K562 (cell line): ENCODE data around the gene NAPA.

Experiments used
- BCL6 ChIP-seq: fragments of 250-450 bp; sonication (Bioruptor Pico); IDR thresholded peaks from 2 replicates; pipeline ENCODE4 v1.4.0; 2020
- CBFB ChIP-seq: sonication (generic); formaldehyde crosslinking; IDR thresholded peaks from 2 replicates; pipeline ENCODE4 v1.4.0; 2020; ENCODE audit warnings: mild to moderate bottlenecking, missing genetic modification reagents
- CHD1 ChIP-seq: fragments of 200-600 bp; sonication (generic); IDR thresholded peaks from one replicate; pipeline ENCODE4 v1.6.1; 2012; ENCODE audit warnings: mild to moderate bottlenecking, moderate library complexity, low read length, inconsistent platforms
- DNMT1 ChIP-seq: fragments of 450-650 bp; IDR thresholded peaks from 2 replicates; pipeline ENCODE4 v1.6.1; 2016; ENCODE audit warnings: antibody characterized with exemption, mild to moderate bottlenecking
- EGR1 ChIP-seq: fragments of 450-650 bp; conservative IDR thresholded peaks from 2 replicates; pipeline ENCODE4 v1.6.1; 2017; ENCODE audit warnings: mild to moderate bottlenecking
- HNRNPK ChIP-seq: fragments of 200-400 bp; formaldehyde crosslinking; IDR thresholded peaks from one replicate; pipeline ENCODE4 v1.6.1; 2018; ENCODE audit warnings: mild to moderate bottlenecking, low read depth, low read length; ENCODE audit not compliant: poor library complexity, severe bottlenecking
- POLR2A ChIP-seq: fragments of 450-650 bp; conservative IDR thresholded peaks from 2 replicates; pipeline ENCODE4 v1.6.1; 2016
- SMARCE1 ChIP-seq: fragments of 450-650 bp; IDR thresholded peaks from 2 replicates; pipeline ENCODE4 v1.7.1; 2016; ENCODE audit warnings: mild to moderate bottlenecking
- ZBTB49 ChIP-seq: sonication (generic); formaldehyde crosslinking; IDR thresholded peaks from 2 replicates; pipeline ENCODE4 v1.8.0; 2022; ENCODE audit warnings: missing genetic modification reagents, mild to moderate bottlenecking, borderline replicate concordance
- ZBTB5 ChIP-seq: fragments of 450-650 bp; IDR thresholded peaks from 2 replicates; pipeline ENCODE4 v1.6.1; 2017; ENCODE audit warnings: antibody characterized with exemption
- ZKSCAN1 ChIP-seq: fragments of 150-350 bp; IDR thresholded peaks from 2 replicates; pipeline ENCODE4 v1.6.1; 2016; ENCODE audit warnings: low read depth, low read length
- ZNF282 ChIP-seq: sonication (generic); formaldehyde crosslinking; IDR thresholded peaks from 2 replicates; pipeline ENCODE4 v1.8.1; 2023; ENCODE audit warnings: missing genetic modification reagents
- TF ChIP-seq, protein P1 (sequence below), 2 experiments: fragments of 450-650 bp; formaldehyde crosslinking in 1 of 2; IDR thresholded peaks; 2 replicates each; pipeline versions ENCODE4 v1.4.0 to v1.6.1; 2014 to 2020; ENCODE audit warnings: mild to moderate bottlenecking in 2 of 2, borderline replicate concordance in 1 of 2, low read depth in 1 of 2
- TF ChIP-seq, protein P2 (sequence below), 3 experiments: IDR thresholded peaks in 2 of 3; conservative IDR thresholded peaks in 1 of 3; 2 replicates each; pipeline ENCODE4 v1.5.1; 2011 to 2012; ENCODE audit warnings: low read length in 3 of 3, mild to moderate bottlenecking in 3 of 3, control low read depth in 2 of 3, improper control_type of control experiment in 1 of 3, inconsistent platforms in 1 of 3, low read depth in 1 of 3, mixed read lengths in 1 of 3, moderate library complexity in 1 of 3; ENCODE audit not compliant: insufficient read depth in 2 of 3

GRCh38 chr19:47514151-47514868, 553 bp downstream of the NAPA start:
- TF ChIP-seq, protein P1, sequence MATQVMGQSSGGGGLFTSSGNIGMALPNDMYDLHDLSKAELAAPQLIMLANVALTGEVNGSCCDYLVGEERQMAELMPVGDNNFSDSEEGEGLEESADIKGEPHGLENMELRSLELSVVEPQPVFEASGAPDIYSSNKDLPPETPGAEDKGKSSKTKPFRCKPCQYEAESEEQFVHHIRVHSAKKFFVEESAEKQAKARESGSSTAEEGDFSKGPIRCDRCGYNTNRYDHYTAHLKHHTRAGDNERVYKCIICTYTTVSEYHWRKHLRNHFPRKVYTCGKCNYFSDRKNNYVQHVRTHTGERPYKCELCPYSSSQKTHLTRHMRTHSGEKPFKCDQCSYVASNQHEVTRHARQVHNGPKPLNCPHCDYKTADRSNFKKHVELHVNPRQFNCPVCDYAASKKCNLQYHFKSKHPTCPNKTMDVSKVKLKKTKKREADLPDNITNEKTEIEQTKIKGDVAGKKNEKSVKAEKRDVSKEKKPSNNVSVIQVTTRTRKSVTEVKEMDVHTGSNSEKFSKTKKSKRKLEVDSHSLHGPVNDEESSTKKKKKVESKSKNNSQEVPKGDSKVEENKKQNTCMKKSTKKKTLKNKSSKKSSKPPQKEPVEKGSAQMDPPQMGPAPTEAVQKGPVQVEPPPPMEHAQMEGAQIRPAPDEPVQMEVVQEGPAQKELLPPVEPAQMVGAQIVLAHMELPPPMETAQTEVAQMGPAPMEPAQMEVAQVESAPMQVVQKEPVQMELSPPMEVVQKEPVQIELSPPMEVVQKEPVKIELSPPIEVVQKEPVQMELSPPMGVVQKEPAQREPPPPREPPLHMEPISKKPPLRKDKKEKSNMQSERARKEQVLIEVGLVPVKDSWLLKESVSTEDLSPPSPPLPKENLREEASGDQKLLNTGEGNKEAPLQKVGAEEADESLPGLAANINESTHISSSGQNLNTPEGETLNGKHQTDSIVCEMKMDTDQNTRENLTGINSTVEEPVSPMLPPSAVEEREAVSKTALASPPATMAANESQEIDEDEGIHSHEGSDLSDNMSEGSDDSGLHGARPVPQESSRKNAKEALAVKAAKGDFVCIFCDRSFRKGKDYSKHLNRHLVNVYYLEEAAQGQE (IDR thresholded peaks at IDR 0.05; ENCODE audit: borderline replicate concordance): no peak
- TF ChIP-seq, protein P1 (CRISPR knock-in tag; IDR thresholded peaks at IDR 0.05; ENCODE audit: low read depth): no peak
- no peak for TF ChIP-seq ZBTB5
- no peak; the same call in 1 of the 2 replicates for TF ChIP-seq EGR1
- TF ChIP-seq, protein P2, sequence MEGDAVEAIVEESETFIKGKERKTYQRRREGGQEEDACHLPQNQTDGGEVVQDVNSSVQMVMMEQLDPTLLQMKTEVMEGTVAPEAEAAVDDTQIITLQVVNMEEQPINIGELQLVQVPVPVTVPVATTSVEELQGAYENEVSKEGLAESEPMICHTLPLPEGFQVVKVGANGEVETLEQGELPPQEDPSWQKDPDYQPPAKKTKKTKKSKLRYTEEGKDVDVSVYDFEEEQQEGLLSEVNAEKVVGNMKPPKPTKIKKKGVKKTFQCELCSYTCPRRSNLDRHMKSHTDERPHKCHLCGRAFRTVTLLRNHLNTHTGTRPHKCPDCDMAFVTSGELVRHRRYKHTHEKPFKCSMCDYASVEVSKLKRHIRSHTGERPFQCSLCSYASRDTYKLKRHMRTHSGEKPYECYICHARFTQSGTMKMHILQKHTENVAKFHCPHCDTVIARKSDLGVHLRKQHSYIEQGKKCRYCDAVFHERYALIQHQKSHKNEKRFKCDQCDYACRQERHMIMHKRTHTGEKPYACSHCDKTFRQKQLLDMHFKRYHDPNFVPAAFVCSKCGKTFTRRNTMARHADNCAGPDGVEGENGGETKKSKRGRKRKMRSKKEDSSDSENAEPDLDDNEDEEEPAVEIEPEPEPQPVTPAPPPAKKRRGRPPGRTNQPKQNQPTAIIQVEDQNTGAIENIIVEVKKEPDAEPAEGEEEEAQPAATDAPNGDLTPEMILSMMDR (IDR thresholded peaks at IDR 0.05 in 2 of 3, conservative IDR thresholded peaks at IDR 0.05 in 1 of 3; ENCODE audit: insufficient read depth in 2 of 3, low read depth in 1 of 3, low read length in 3 of 3): no peak
- peak; percentile 92; the same call in 1 of the 2 replicates for TF ChIP-seq ZBTB49 (CRISPR knock-in tag)
- TF ChIP-seq DNMT1: no peak
- TF ChIP-seq BCL6 (CRISPR knock-in tag): no peak
- TF ChIP-seq CHD1: no peak
- no peak for TF ChIP-seq SMARCE1
- TF ChIP-seq CBFB (CRISPR knock-in tag): no peak
- no peak for TF ChIP-seq ZNF282 (CRISPR knock-in tag)
- TF ChIP-seq POLR2A: no peak
- no peak for TF ChIP-seq HNRNPK
- TF ChIP-seq ZKSCAN1: no peak
